Femur (tissue), 1 donor: ENCODE data around the gene SPATC1L.
A peak's percentile ranks its signal among the peaks of the same experiment; 100 is the strongest.

Source experiments
- DNase-seq: peaks from one replicate; pipeline ENCODE4 v3.0.0-alpha.2; 2017

The SPATC1L gene

DNA sequence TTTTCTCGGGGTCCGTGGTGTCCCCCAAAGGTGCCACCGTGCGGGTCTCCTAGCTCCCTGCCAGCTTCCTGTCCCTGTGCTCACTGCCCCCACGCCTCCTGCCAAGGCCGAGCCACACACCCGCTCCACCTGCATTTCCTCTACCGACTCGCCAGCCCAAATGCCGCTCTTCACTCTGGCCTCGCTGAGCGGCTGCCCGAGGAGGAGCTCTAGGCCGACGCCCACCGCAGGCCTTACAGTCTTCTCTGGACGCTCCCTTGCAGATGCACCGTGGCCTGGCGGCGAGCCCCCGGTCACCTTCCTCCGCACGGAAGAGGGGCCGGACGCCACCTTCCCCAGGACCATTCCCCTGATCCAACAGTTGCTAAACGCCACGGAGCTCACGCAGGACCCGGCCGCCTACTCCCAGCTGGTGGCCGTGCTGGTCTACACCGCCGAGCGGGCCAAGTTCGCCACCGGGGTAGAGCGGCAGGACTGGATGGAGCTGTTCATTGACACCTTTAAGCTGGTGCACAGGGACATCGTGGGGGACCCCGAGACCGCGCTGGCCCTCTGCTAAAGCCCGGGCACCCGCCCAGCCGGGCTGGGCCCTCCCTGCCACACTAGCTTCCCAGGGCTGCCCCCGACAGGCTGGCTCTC is 55.2 kb downstream of the SPATC1L start:
- DNase-seq, result peak; percentile 35

GRCh38 chr21:46128106-46128932 is 55.9 kb downstream of the SPATC1L start:
- DNase-seq, result peak; percentile 25

- DNase-seq, result peak; percentile 24
Measured at GRCh38 chr21:46127239-46128105, 56.8 kb downstream of the SPATC1L start.

- DNase-seq, result peak; percentile 35
Measured at GRCh38 chr21:46126309-46127238, 57.7 kb downstream of the SPATC1L start.

DNA sequence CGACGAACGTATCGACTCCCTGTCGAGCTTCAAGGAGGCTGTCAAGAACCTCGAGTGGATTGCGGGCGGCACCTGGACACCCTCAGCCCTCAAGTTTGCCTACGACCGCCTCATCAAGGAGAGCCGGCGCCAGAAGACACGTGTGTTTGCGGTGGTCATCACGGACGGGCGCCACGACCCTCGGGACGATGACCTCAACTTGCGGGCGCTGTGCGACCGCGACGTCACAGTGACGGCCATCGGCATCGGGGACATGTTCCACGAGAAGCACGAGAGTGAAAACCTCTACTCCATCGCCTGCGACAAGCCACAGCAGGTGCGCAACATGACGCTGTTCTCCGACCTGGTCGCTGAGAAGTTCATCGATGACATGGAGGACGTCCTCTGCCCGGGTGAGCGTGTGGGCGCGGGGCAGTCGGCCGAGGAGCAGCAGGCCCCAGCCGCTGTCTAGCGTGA is 58.4 kb downstream of the SPATC1L start:
- peak; percentile 25 for DNase-seq

DNA sequence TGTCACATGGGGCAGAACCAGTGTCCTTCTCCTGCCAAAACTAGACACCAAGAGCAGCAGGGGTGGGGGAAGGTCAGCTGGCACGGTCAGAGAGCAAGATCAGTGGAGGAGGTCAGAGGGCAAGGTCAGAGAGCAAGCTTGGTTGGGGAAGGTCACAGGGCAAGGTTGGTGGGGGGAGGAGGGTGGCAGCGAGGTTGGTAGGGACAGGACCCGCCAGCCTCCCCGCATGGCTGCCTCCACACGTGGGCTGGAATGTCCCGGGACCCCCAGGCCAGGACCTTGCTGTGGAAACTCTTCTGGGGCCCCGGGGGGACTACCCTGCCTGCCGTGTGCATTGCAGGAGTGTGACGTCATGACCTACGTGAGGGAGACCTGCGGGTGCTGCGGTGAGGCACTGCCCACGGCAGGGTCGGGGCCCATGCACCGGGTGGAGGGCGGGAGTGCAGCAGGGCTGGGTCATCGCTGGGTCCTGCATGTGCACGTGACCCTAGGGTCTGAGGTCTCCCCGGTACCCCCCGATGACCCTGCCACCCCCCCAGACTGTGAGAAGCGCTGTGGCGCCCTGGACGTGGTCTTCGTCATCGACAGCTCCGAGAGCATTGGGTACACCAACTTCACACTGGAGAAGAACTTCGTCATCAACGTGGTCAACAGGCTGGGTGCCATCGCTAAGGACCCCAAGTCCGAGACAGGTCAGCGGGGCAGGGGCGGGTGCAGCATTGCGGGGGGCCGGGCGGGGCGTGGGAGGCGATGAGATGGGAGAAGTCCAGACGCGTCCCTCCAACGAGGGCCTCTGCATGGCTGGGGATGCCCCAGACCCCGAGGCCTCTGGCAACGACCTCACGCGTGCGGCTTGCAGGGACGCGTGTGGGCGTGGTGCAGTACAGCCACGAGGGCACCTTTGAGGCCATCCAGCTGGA is 59.1 kb downstream of the SPATC1L start:
- DNase-seq, result peak; percentile 35

DNA sequence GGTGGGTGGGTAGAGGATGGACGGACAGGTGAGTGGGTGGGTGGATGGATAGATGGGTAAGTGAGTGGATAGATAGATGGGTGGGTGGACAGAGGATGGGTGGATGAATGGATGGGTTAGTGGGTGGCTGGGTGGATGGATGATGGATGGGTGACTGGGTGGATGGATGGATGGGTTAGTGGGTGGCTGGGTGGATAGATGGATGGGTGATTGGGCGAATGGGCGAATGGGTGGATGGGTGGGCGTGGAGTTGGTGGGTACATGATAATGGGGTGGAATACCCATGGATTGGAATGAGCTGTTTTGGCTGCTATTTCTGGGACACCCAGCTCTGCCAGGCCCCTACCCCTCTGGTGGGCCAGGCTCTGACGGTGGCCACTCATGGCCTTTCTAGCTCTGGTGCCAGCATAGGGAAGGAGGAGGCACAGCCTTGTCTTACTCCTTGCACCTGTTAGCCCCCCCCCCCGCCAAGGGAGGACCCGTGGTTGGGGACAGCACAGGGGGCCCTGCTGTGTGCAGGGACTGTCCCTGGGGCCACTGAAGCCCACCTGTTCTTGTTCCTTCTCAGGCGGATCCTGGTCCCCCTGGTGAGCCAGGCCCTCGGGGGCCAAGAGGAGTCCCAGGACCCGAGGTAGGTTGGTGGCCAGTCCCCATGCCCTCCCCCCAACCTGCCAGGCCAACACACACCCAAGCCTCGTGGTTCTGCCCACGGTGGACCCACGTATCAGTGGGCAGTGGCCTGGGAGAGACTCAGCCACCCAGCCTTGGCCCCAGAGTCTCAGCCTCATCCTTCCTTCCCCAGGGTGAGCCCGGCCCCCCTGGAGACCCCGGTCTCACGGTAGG is 60.0 kb downstream of the SPATC1L start:
- DNase-seq, result peak; percentile 35

GRCh38 chr21:46122758-46123683 is 61.2 kb downstream of the SPATC1L start:
- peak; percentile 15 for DNase-seq

DNA sequence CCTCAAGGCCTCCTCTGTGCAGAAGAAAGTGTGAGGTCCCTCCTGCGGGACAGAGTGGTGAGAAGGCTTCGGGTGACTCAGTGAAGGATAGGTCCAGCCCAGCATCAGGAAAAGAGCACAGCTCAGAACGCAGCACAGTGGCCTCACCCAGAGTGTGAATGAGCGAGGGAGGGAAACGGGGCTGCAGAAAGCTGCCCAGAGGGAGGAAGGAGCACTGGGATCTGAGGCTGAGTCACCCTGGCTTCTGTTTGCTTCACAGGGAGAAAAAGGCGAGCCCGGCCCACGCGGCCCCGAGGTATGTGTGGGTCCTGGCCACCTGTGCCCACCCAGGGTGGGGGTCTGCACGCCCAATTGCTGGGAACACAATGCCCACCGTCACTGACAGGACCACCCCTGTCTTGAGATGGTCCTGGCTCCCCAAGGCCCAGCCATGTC is 62.0 kb downstream of the SPATC1L start:
- DNase-seq, result peak; percentile 16

- DNase-seq, result peak; percentile 19
Measured at GRCh38 chr21:46121286-46122221, 62.7 kb downstream of the SPATC1L start.

DNA sequence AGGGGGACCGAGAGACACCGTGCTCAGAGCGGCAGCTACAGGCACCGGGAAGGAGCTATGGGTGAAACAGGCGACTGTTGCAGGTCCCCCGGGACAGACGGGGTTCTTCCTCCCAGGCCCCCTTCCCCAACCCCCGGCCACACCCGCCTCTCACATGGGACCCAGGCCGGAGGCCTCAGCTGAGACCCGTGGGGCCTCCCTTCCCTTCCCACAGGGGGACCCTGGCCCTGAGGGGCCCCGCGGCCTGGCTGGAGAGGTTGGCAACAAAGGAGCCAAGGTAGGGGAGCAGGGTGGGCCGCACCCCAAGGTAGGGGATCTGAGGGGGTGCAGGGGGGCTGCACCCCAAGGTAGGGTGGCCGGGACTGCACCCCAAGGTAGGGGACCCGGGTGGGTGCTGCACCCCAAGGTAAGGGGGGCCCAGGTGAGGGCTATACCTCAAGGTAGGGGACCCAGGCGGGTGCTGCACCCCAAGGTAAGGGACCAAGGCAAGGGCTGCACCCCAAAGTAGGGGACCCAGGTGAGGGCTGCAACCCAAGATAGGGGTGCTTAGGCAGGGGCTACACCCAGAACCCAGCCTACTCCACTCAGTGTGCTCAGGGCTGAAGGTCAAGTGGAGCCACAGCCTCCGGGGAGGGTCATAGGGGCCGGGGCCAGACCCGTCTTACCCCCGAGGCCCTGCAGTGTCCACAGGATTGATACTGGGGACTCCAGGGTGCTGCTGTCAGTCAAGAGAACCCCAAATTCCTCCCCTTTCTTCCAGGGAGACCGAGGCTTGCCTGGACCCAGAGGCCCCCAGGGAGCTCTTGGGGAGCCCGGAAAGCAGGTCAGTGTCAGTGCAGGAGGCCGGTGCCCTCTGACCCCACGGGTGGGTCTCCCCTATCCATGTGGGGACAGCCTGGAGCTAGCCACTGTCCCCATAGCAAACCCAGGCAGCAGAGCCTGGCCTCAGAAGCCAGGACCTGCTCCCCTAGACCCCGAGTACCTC is 63.7 kb downstream of the SPATC1L start:
- DNase-seq, result peak; percentile 19

DNA sequence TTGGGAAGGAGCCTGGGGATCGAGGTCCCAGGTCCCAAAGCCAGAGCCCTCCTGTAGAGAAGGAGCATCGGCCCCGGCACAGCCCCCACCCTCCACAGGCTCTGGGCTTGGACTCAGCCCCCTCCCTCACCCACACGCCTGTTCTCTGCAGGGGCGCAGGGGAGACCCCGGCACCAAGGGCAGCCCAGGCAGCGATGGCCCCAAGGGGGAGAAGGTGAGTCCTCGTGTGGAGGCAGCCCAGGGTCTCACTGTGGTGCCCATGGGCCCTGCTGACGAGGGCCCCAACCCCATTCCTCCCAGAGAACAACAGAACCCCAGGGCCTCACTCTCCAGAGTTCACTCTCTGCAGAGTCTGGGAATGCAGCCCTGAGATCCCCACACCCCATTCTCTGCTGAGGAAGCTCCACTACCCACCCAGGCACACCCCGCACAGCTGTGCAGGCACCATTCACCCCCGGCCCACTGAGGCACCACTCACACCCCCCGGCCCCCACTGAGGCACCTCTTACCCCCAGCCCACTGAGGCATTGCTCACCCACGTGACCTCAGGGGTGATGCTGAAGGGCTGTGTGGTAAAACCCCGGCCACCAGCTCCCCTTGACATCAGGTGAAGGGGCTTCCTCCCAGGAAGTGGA is 64.5 kb downstream of the SPATC1L start:
- peak; percentile 18 for DNase-seq

- peak; percentile 21 for DNase-seq
Measured at GRCh38 chr21:46119144-46119636, 65.1 kb downstream of the SPATC1L start.

- peak; percentile 20 for DNase-seq
Measured at GRCh38 chr21:46118316-46119143, 65.7 kb downstream of the SPATC1L start.
